Measurements from ENCODE around the gene LRRC74A. TPM values are rescaled to one million over a fixed set of nuclear protein-coding genes. Genes with fewer than 3 reads are reported as not detected.
A peak's percentile ranks its signal among the peaks of the same experiment; 100 is the strongest.
"Not testable (repeated sequence)": the region's sequence is repeated elsewhere in the genome, so short reads cannot be mapped to it uniquely, and the experiment has no call there.

Gene LRRC74A
- polyA plus RNA-seq, 1 experiment: not detected

DNA sequence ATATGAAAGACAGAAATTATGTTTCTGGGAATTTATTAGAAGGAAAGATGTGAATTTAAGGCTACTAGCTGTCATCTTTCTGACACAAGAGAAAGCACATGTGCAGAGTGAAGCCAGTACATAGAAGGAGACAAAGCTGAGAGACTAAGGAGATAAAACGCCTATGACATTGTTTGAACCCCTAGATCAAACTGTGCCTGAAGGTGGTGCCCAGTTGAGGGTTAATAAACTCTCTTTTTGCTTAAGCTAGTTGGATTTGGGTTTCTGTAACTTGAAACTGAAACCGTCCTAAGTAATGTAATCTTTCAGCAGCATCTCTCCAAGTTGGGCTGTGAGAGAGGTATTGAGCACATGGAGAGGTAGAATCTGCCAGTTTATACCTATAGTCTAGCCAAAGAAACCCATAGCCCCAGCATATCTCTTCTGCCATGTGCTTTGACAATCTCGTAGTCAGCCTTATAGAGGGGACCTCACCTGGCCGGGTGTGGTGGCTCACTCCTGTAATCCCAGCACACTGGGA, 84.2 kb downstream of the LRRC74A start:
- CTCF ChIA-PET: interaction anchor here (0.6 to 5.5 kb wide), 5 partner anchors 31 to 159 kb away, joined by 3 to 195 read pairs (median 111); partner anchors contain the start of gene IRF2BPL
- H3K4me3 ChIP-seq (ENCODE audit: low read depth, low read length): no peak overlapping the region

DNA sequence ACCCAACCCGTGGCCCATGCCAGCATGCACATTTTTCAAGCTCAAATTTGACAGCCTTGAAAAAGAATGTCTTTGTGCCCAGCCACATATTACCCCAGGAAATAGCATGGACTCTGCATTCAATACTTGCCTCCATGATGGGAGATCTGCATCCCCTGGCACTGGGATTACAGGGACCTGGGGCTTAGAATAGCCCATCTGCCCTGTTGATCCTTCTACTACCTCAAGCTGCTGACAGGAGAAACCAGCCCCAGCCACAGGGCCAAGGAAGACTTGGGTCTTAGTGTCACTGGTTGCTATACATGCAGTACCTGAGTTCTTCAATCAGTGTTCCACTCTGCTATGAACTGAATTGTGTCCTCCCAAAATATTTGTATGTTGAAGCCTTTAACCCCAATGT, 85.3 kb downstream of the LRRC74A start:
- Histone ChIP-seq H3K27me3 (ENCODE audit: control insufficient read depth, insufficient read depth, low read length) (no peaks in the 10 kb centered on the region), H3K9me3 (ENCODE audit: control insufficient read depth, insufficient read depth, low read length) (no peaks in the 10 kb centered on the region), H3K4me3 (ENCODE audit: low read depth, low read length) (no peak overlapping the region), H3K27ac (ENCODE audit: low read depth, low read length) (no peak overlapping the region)
- no peak for DNase-seq (ENCODE audit: low read depth, low spot score)
- TF ChIP-seq, protein P1, sequence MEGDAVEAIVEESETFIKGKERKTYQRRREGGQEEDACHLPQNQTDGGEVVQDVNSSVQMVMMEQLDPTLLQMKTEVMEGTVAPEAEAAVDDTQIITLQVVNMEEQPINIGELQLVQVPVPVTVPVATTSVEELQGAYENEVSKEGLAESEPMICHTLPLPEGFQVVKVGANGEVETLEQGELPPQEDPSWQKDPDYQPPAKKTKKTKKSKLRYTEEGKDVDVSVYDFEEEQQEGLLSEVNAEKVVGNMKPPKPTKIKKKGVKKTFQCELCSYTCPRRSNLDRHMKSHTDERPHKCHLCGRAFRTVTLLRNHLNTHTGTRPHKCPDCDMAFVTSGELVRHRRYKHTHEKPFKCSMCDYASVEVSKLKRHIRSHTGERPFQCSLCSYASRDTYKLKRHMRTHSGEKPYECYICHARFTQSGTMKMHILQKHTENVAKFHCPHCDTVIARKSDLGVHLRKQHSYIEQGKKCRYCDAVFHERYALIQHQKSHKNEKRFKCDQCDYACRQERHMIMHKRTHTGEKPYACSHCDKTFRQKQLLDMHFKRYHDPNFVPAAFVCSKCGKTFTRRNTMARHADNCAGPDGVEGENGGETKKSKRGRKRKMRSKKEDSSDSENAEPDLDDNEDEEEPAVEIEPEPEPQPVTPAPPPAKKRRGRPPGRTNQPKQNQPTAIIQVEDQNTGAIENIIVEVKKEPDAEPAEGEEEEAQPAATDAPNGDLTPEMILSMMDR (IDR thresholded peaks at IDR 0.05; ENCODE audit: low read depth, low read length): no peak
- ChIA-PET CTCF (interaction anchor here (0.6 to 5.5 kb wide), 7 partner anchors 7 to 158 kb away, joined by 8 to 195 read pairs (median 85); partner anchors contain the start of gene IRF2BPL), POLR2A (interaction anchor here (1.3 kb wide), 1 partner anchor 113 kb away, joined by 3 read pairs; no protein-coding TSS in a partner anchor)

More for the DNA sequence above, 84.2 kb downstream of the LRRC74A start:
- Histone ChIP-seq H3K9me3 (ENCODE audit: control insufficient read depth, insufficient read depth, low read length) (no peaks in the 10 kb centered on the region), H3K27ac (ENCODE audit: low read depth, low read length) (no peak overlapping the region), H3K27me3 (ENCODE audit: control insufficient read depth, insufficient read depth, low read length) (no peaks in the 10 kb centered on the region)
- DNase-seq (ENCODE audit: low read depth, low spot score): no peak
- POLR2A ChIA-PET: interaction anchor here (1.3 kb wide), 1 partner anchor 114 kb away, joined by 3 read pairs; no protein-coding TSS in a partner anchor
- TF ChIP-seq, protein P1 (IDR thresholded peaks at IDR 0.05; ENCODE audit: low read depth, low read length): no peak

- POLR2A ChIA-PET; H3K4me3 ChIP-seq (ENCODE audit: low read depth, low read length); H3K27ac ChIP-seq (ENCODE audit: low read depth, low read length); H3K27me3 ChIP-seq (ENCODE audit: control insufficient read depth, insufficient read depth, low read length); H3K9me3 ChIP-seq (ENCODE audit: control insufficient read depth, insufficient read depth, low read length); DNase-seq (ENCODE audit: low read depth, low spot score): not testable (repeated sequence)
- CTCF ChIA-PET: interaction anchor here (0.6 to 5.5 kb wide), 27 partner anchors 9 to 1268 kb away, joined by 3 to 195 read pairs (median 14); partner anchors contain the start of gene IRF2BPL
Observed at GRCh38 chr14:76914533-76915081, 88.4 kb downstream of the LRRC74A start.

GRCh38 chr14:76916040-76916715, 90.0 kb downstream of the LRRC74A start:
- H3K9me3 ChIP-seq (ENCODE audit: control insufficient read depth, insufficient read depth, low read length): no peaks in the 10 kb centered on the region
- ChIA-PET CTCF (interaction anchor here (0.6 to 7.1 kb wide), 31 partner anchors 9 to 183 kb away, joined by 3 to 91 read pairs (median 6); no protein-coding TSS in a partner anchor), POLR2A (interaction anchor here (4.2 kb wide), 1 partner anchor 112 kb away, joined by 45 read pairs; the partner anchor contains the start of gene IRF2BPL)
- DNase-seq (ENCODE audit: low read depth, low spot score): no peak
- no peaks in the 10 kb centered on the region for H3K27me3 ChIP-seq (ENCODE audit: control insufficient read depth, insufficient read depth, low read length)
- TF ChIP-seq, protein P1 (IDR thresholded peaks at IDR 0.05; ENCODE audit: low read depth, low read length): no peak
- H3K27ac ChIP-seq (ENCODE audit: low read depth, low read length): no peak overlapping the region
- no peak overlapping the region for H3K4me3 ChIP-seq (ENCODE audit: low read depth, low read length)

DNA sequence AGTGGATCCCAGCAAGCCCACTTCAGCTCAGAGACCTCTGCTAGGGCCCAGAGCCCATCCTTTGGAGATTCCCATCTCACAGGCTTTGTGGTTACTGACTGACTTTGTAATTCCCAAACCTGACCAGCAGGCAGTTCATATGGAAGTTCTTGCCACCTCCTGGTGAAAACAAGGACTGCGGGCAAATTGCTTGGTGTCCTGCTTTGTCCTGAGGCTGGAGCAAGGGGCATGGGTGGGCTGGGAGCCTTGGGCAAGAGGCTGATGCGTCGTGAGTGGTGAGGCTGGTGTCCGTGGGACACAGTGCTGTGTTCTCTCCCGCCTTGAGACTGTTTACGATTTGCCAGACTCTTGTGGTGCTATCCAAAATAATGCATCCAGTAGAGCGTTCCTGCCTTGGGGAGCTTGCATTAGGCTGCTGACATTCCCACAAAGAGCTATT, 91.0 kb downstream of the LRRC74A start:
- H3K9me3 ChIP-seq (ENCODE audit: control insufficient read depth, insufficient read depth, low read length): no peaks in the 10 kb centered on the region
- TF ChIP-seq, protein P1 (IDR thresholded peaks at IDR 0.05; ENCODE audit: low read depth, low read length): peak; percentile 92
- no peak for DNase-seq (ENCODE audit: low read depth, low spot score)
- ChIA-PET CTCF (interaction anchor here (0.6 to 7.1 kb wide), 40 partner anchors 8 to 182 kb away, joined by 3 to 91 read pairs (median 6); no protein-coding TSS in a partner anchor), POLR2A (interaction anchor here (2.3 to 4.2 kb wide), 8 partner anchors 13 to 128 kb away, joined by 15 to 45 read pairs (median 20); partner anchors contain the start of gene IRF2BPL)
- no peaks in the 10 kb centered on the region for H3K27me3 ChIP-seq (ENCODE audit: control insufficient read depth, insufficient read depth, low read length)
- H3K4me3 ChIP-seq (ENCODE audit: low read depth, low read length): no peak overlapping the region
- H3K27ac ChIP-seq (ENCODE audit: low read depth, low read length): peak overlapping the region; percentile 98

Measured in AG04450 (cell line).